Right ventricle myocardium inferior (tissue), 1 donor: ENCODE measurements around the gene SARNP. TPM values are rescaled to one million over a fixed set of nuclear protein-coding genes. Genes with fewer than 3 reads are reported as not detected.
"Not testable (repeated sequence)": the region's sequence is repeated elsewhere in the genome, so short reads cannot be mapped to it uniquely, and the experiment has no call there.

Source experiments
- ATAC-seq: fragments of 200-7000 bp; cut with Tn5 transposase; one replicate; pipeline ENCODE4 v1.9.1; 2020; ENCODE audit warnings: mild to moderate bottlenecking, moderate library complexity
- DNase-seq: peaks from one replicate; pipeline ENCODE4 v3.0.0; 2021; ENCODE audit errors: missing footprints
- intact Hi-C: fragments of 100-400 bp; cut with DNase I; formaldehyde crosslinking; loops from one replicate; pipeline ENCODE4 v1.11.0; 2022
- total RNA-seq: library from RNA; stranded (reverse); fragmentation: NEBNext Ultra II Directional; extraction: Animal tissue kit (Norgen Biotek cat#: 25700); gene quantifications from one replicate; pipeline ENCODE4 v1.2.1, GENCODE V29; 2021
- donor health status: DM: no; HTN: yes; CAD: no; lungs with severe emphysema.

SARNP gene
- total RNA-seq, 1 donor from 2014 or later, result 50.2 TPM

- ATAC-seq (no peak), DNase-seq (no peak)
- intact Hi-C loops, result no loop called here
These were observed 3.3 kb downstream of the SARNP start for GRCh38 chr12:55814257-55814656.

DNA sequence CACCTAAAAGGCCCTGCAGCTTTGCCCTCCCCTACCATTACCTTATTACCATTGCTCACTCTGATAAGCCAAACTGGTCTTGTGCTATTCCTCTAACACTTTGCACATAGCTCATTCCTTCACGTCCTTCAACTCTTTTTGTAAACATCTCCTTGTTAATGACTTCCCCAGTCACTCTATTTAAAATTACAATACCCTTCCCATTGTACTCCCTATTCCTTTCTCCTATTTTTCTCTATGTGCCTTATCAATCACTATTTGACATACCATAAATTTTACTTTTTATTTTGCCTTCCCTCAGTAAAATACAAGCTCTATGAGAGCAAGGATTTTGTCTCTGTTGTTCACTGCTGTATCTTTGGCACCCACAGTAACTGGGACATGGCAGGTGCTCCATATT is 5.4 kb downstream of the SARNP start:
- no peak for DNase-seq
- intact Hi-C loops, result no loop called here
- no peak for ATAC-seq

GRCh38 chr12:55809274-55809673 is 8.2 kb downstream of the SARNP start:
- intact Hi-C loops, result no loop called here
- ATAC-seq (no peak), DNase-seq (no peak)

DNA sequence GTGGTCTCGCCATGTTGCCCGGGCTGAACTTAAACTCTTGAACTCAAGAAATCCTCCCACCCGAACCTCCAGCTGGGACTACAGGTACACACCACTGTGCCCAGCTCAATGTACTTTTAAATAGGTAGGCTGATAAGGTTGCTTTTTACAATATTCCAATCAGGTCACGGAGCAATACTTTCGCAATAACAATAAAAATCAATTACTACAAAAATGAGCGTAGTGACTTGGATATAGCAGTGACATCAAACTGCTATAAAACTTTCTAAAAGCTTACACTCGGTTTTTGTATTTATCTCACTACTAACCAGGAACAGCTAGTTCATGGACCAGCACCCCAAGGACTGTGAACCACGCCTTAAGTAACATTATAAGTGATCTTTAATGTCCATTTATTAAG is 10.5 kb downstream of the SARNP start:
- ATAC-seq (no peak), DNase-seq (no peak)
- intact Hi-C loops, result no loop called here

GRCh38 chr12:55797550-55797949 is 20.0 kb downstream of the SARNP start:
- DNase-seq (no peak), ATAC-seq (no peak)
- intact Hi-C loops, result loop anchor here (2.0 kb wide), 1 partner anchor 61 kb away; no protein-coding TSS in a partner anchor

DNA sequence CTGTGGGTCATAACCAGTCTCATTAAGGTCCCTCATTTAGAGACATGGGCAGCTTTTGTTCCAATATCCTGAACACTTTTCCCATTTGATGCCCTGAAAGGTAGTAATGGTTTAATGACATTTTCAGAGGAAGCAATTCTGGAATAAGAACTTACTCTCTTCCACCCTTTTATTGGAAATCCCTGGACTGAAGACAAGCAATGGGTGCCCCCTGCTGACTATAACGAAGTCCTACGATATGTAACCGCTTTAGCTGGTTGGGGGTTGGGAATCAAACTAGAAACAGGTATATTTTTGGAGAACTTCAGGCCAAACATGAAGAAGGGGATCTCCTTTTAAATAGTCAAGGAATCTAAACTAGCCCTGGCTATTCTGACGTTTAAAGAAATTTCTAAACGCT is 20.5 kb downstream of the SARNP start:
- intact Hi-C loops, result loop anchor here (2.0 kb wide), 1 partner anchor 60 kb away; no protein-coding TSS in a partner anchor
- DNase-seq (no peak), ATAC-seq (peak; percentile 54)

DNA sequence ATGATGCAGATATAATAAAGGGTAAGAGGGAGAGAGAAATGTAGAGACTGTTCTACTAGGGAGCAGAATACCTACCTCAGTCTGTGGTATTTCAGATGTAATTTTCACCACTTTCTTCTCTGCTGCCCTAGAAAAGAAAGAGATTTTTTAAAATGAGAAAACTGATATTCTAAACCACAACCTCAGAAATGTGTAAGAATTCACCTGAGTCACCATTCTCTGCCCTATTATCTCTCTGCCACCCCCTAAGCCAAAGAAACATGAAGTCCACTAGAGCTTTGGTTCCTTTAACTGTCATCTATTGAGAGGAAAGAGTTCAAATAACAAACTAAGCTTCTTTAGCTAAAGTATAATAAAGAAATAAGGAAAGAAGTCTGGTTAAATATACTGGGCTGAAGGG is 21.6 kb downstream of the SARNP start:
- ATAC-seq, result no peak
- intact Hi-C loops, result loop anchor here (2.0 kb wide), 1 partner anchor 59 kb away; no protein-coding TSS in a partner anchor

DNA sequence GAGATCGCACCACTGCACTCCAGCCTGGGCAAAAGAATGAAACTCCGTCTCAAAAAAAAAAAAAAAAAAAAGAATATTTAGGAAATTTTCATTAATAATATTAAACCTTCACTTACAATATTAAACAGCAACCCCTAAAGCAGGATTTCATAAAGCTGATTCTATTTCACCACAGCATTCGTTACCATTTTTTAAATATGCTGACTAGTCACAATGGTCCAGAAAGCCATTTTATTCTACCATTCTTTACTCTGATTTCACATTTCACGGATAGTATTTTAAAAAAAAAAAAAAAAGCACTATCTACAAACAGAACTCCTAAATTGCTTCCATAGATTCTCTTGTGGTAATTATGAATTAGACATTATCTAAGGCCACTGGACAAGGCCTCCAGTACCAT is 27.6 kb downstream of the SARNP start:
- intact Hi-C loops, result no loop called here
- DNase-seq (no peak), ATAC-seq (no peak)

More for the DNA sequence above, 21.6 kb downstream of the SARNP start:
- DNase-seq, result no peak

DNA sequence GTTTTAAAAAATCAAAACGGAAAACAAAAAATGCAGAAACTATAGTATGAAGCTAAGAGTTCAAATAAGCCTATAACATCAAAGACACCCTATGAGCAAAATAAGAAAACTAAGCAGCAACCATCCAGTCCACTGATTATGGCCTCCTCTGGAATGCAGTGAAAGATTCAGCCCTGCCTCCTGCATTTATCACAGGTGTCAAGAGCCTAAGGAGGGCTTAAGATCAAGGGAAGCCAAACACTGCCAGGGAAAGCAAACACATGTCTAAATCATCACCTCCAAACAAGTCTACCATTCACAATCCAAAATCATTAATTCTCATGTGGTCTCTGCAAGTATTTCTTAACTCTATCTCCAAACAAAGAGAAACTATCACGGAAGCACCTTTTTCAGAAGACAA is 28.4 kb downstream of the SARNP start:
- intact Hi-C loops, result no loop called here
- ATAC-seq (no peak), DNase-seq (no peak)

DNA sequence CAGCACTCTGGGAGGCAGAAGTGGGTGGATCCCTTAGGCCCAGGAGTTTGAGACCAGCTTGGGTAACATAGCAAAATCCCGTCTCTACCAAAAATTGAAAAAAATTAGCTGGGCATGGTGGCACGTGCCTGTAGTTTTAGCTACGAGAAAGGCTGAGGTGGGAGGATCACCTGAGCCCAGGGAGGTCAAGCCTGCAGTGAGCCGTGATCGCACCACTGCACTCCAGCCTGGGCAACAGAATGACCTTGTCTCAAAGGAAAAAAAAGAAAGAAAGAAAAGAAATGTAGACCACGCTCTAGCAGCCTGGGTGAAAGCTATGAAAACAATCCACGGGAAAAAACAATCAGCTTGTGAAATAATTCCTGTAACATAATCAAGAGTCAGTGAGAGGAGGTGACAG is 29.0 kb downstream of the SARNP start:
- DNase-seq, result no peak
- no peak for ATAC-seq
- intact Hi-C loops, result no loop called here

GRCh38 chr12:55780685-55781084 is 36.8 kb downstream of the SARNP start:
- DNase-seq (no peak), ATAC-seq (no peak)
- intact Hi-C loops, result no loop called here

GRCh38 chr12:55777856-55778255 is 39.7 kb downstream of the SARNP start:
- intact Hi-C loops, result loop anchor here (1.0 kb wide), 1 partner anchor 16 kb away; no protein-coding TSS in a partner anchor
- ATAC-seq (no peak), DNase-seq (no peak)

DNA sequence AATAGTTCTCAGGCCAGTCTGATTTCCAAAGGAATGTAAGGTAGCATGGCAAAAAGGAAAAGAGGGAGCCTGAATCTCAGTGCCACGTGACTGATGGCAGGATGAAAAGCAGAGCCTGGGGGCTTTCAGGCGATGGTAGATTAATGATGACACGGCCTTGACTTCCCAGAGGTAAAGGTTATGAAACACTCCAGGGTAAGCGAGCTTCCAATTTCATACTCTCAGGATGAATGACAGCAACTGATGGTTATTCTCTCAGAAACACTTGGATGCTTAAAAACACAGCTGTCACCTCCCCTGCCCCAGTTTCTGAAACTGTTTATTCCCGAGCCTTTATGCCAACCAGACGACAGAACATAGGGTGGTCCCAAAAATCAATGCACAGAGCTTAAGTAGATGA is 45.8 kb downstream of the SARNP start:
- intact Hi-C loops, result no loop called here

GRCh38 chr12:55767156-55767555 is 50.4 kb downstream of the SARNP start:
- DNase-seq (no peak), ATAC-seq (no peak)
- intact Hi-C loops, result no loop called here

More for the DNA sequence above, 45.8 kb downstream of the SARNP start:
- ATAC-seq (no peak), DNase-seq (no peak)

DNA sequence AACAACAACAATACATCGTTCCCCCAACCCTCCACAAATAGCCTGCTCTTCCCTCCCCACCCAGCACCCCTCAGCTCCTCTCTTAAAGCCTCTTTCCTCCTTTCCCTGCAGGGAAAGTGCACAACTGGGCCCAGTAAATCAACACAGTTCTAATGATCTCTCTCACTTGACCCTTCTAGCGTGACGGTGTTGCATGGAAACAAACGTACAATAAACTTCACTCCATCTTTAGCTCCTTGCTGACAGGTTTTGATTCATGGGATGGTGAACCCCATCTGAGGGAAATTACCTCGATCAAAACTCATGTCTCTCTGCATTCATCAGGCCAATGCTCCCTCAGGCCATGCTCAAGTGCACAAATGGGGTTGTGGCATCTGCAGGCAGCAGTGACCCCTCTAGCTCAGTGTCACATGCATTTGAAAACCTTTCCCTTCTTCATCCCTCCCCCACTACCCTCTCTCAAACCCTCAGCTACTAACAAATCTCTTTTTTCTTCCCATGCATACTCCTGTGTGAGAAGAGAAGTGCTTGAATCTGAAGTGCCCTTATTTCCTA is 51.7 kb downstream of the SARNP start:
- ATAC-seq, result no peak
- intact Hi-C loops, result no loop called here
- no peak for DNase-seq

- intact Hi-C loops, result loop anchor here (1.0 kb wide), 1 partner anchor 15 kb away; no protein-coding TSS in a partner anchor
- DNase-seq (no peak), ATAC-seq (no peak)
These were observed 54.9 kb downstream of the SARNP start for GRCh38 chr12:55762646-55763045.

DNA sequence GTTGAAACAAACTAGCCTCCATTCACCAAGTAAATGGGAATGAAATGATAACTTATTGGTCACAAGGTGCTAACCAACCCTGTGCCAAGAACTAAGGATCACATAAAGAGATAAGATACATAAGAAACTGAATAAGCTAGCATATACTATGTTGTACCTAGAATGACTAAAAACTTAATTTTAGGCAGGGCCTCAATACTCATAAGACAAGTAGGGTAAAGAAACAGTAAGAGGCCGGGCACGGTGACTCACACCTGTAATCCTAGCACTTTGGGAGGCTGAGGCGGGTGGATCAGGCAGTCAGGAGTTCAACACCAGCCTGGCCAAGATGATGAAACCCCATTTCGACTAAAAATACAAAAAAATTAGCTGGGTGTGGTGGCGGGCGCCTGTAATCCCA is 56.9 kb downstream of the SARNP start:
- ATAC-seq, result no peak
- intact Hi-C loops, result no loop called here
- DNase-seq, result no peak

DNA sequence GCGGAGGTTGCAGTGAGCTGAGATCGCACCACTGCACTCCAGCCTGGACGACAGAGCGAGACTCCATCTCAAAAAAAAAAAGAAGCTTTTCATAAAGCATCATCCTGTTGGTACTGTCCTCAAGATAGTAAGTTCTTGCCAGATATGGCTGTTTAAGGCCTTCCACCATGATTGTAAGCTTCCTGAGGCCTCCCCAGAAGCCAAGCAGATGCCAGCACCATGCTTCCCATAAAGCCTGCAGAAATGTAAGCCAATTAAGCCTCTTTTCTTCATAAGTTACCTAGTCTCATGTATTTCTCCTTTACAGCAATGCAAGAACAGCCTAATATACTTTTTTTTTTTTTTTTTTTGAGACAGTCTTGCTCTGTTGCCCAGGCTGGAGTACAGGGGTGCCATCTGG is 58.9 kb downstream of the SARNP start:
- ATAC-seq, intact Hi-C loops, DNase-seq: not testable (repeated sequence)

GRCh38 chr12:55757701-55758100 is 59.8 kb downstream of the SARNP start:
- DNase-seq (no peak), ATAC-seq (no peak)
- intact Hi-C loops, result no loop called here

DNA sequence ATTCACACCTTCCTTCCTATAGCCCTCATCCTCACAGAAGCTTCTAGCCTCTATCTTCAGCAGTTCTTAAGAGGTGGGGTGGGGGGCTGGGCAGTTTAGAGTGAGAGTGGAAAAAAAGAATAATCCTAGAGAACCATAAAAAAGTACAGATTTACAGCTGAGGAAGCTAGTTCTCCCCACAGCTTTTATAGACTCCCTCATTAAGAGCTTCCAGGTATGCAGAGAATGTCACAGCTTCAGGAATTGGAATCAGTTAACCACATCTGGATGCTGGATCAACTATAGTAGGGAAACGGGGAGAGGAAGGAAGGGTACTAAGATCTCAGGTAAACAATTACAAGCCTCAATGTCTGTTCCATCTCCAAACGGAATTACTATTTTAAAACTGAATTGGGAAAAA is 62.3 kb downstream of the SARNP start:
- no peak for DNase-seq

More for the DNA sequence above, 62.3 kb downstream of the SARNP start:
- intact Hi-C loops, result no loop called here
- ATAC-seq, result no peak
